Cardiac fibroblast (primary cell): ENCODE results near the gene HSF5.

Experiments
- DNase-seq, 2 donors: peaks; one replicate each; pipeline versions ENCODE4 v3.0.0 to v3.0.0-alpha.2; 2010; ENCODE audit warnings: low read depth in 2 of 2
- H3K4me3 ChIP-seq, 2 donors: replicated peaks in 1 of 2; 1 replicate in 1 of 2; 2 replicates in 1 of 2; pipeline ENCODE4 v1.5.1; 2011; ENCODE audit warnings: low read depth in 2 of 2, low read length in 2 of 2, mild to moderate bottlenecking in 2 of 2, moderate library complexity in 1 of 2
- TF ChIP-seq, protein P1 (sequence below): IDR thresholded peaks from one replicate; pipeline ENCODE4 v1.5.1; 2011; ENCODE audit warnings: low read depth, mild to moderate bottlenecking, low read length, inconsistent platforms

HSF5 gene

GRCh38 chr17:58455491-58455890, 32.7 kb downstream of the HSF5 start:
- DNase-seq, result no peak
- H3K4me3 ChIP-seq, result no peak overlapping the region
- TF ChIP-seq, protein P1, sequence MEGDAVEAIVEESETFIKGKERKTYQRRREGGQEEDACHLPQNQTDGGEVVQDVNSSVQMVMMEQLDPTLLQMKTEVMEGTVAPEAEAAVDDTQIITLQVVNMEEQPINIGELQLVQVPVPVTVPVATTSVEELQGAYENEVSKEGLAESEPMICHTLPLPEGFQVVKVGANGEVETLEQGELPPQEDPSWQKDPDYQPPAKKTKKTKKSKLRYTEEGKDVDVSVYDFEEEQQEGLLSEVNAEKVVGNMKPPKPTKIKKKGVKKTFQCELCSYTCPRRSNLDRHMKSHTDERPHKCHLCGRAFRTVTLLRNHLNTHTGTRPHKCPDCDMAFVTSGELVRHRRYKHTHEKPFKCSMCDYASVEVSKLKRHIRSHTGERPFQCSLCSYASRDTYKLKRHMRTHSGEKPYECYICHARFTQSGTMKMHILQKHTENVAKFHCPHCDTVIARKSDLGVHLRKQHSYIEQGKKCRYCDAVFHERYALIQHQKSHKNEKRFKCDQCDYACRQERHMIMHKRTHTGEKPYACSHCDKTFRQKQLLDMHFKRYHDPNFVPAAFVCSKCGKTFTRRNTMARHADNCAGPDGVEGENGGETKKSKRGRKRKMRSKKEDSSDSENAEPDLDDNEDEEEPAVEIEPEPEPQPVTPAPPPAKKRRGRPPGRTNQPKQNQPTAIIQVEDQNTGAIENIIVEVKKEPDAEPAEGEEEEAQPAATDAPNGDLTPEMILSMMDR, result no peak

- peak in 1 of 2 donors; percentile 4 for DNase-seq
- no peak overlapping the region for H3K4me3 ChIP-seq
- TF ChIP-seq, protein P1, result no peak
Observed at GRCh38 chr17:58452738-58453137, 35.5 kb downstream of the HSF5 start.

GRCh38 chr17:58447039-58447975, 40.9 kb downstream of the HSF5 start:
- peak; percentile 89 to 91 for DNase-seq

GRCh38 chr17:58446086-58446485, 42.1 kb downstream of the HSF5 start:
- H3K4me3 ChIP-seq, result no peak overlapping the region
- TF ChIP-seq, protein P1, result no peak
- no peak for DNase-seq

More at GRCh38 chr17:58447039-58447975, 40.9 kb downstream of the HSF5 start:
- TF ChIP-seq, protein P1, result peak; percentile 87
- H3K4me3 ChIP-seq, result no peak overlapping the region

GRCh38 chr17:58436805-58437239, 51.4 kb downstream of the HSF5 start:
- DNase-seq, result no peak
- no peak overlapping the region for H3K4me3 ChIP-seq
- TF ChIP-seq, protein P1, result no peak

DNA sequence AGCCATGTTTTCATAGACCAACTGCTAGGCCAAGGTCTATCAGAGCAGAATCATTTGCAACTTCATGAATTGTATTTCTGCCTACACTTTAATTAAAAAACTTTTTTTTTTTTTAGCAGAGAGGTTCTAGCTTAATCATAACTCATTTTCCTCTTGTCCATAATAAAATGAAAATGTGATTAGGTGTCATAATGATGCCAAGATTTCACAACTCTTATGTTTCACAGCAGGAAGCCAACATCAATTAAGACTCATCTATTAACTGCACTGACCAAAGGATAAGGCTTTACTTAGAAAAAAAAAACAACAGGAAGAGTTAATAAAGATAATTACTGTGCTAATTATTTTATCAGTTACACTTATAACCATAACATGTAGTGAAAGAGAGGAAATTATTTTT, 52.0 kb downstream of the HSF5 start:
- no peak overlapping the region for H3K4me3 ChIP-seq
- no peak for DNase-seq
- TF ChIP-seq, protein P1, result no peak
